ENCODE results near the gene PLXDC2.

Gene PLXDC2

DNA sequence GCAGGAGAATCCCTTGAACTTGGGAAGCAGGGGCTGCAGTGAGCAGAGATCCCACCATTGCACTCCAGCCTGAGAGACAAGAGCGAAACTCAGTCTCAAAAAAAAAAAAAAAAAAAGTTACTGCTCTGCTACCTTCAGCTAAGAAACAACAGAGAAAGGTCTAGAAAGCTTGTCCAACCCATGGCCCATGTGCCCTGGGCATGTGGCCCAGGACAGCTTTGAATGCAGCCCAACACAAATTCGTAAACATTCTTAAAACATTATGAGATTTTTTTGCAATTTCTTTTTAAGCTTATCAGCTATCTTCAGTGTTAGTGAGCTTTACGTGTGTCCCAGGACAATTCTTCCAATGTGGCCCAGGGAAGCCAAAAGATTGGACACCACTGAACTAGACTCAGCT lies 22.9 kb downstream of the PLXDC2 start:
- Histone ChIP-seq H3K9ac (ENCODE audit: low read depth, low read length) (no peak overlapping the region), H3K4me2 (ENCODE audit: low read length) (no peak overlapping the region), H3K4me3 (ENCODE audit: low read length) (no peak overlapping the region)

GRCh38 chr10:19839552-19839951 lies 23.3 kb downstream of the PLXDC2 start:
- Histone ChIP-seq H3K4me2 (ENCODE audit: low read length) (no peak overlapping the region), H3K9me3 (replicated peaks; ENCODE audit: low read length) (no peaks in the 10 kb centered on the region), H3K9ac (ENCODE audit: low read depth, low read length) (no peak overlapping the region), H3K27me3 (ENCODE audit: control insufficient read depth, insufficient read depth, low read length) (no peaks in the 10 kb centered on the region), H3K4me1 (ENCODE audit: control insufficient read depth, insufficient read depth, low read length) (no peaks in the 10 kb centered on the region), H3K36me3 (ENCODE audit: insufficient read depth, low read length) (no peaks in the 10 kb centered on the region), H3K4me3 (ENCODE audit: low read length) (no peak overlapping the region)

More for the DNA sequence above, 22.9 kb downstream of the PLXDC2 start:
- no peaks in the 10 kb centered on the region for H3K36me3 ChIP-seq (ENCODE audit: insufficient read depth, low read length)
- no peaks in the 10 kb centered on the region for H3K27me3 ChIP-seq (ENCODE audit: control insufficient read depth, insufficient read depth, low read length)
- H3K4me1 ChIP-seq (ENCODE audit: control insufficient read depth, insufficient read depth, low read length), result no peaks in the 10 kb centered on the region
- no peaks in the 10 kb centered on the region for H3K9me3 ChIP-seq (replicated peaks; ENCODE audit: low read length)

- Histone ChIP-seq H3K4me3 (ENCODE audit: low read length) (no peak overlapping the region), H3K4me1 (ENCODE audit: control insufficient read depth, insufficient read depth, low read length) (no peaks in the 10 kb centered on the region), H3K9ac (ENCODE audit: low read depth, low read length) (no peak overlapping the region), H3K9me3 (replicated peaks; ENCODE audit: low read length) (no peaks in the 10 kb centered on the region), H3K36me3 (ENCODE audit: insufficient read depth, low read length) (no peaks in the 10 kb centered on the region), H3K27me3 (ENCODE audit: control insufficient read depth, insufficient read depth, low read length) (no peaks in the 10 kb centered on the region), H3K4me2 (ENCODE audit: low read length) (no peak overlapping the region)
Measured at GRCh38 chr10:19840776-19841175, 24.5 kb downstream of the PLXDC2 start.

DNA sequence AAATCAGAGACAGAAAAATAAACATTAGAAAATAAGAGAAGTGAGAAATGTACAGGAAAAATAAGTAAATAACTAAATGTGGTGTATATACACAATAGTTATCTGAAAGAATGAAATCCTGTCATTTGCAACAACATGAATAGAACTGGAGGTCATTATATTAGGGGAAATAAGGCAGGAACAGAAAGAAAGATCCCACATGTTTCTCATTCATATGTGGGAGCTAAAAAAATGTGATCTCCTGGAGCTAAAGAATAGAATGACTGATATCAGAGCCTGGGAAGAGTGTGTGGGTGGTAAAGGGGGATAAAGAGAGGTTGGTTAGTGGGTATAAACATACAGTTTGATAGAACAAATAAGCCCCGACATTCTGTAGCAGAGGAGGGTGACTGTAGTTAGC lies 27.3 kb downstream of the PLXDC2 start:
- H3K27me3 ChIP-seq (ENCODE audit: control insufficient read depth, insufficient read depth, low read length), result no peaks in the 10 kb centered on the region

DNA sequence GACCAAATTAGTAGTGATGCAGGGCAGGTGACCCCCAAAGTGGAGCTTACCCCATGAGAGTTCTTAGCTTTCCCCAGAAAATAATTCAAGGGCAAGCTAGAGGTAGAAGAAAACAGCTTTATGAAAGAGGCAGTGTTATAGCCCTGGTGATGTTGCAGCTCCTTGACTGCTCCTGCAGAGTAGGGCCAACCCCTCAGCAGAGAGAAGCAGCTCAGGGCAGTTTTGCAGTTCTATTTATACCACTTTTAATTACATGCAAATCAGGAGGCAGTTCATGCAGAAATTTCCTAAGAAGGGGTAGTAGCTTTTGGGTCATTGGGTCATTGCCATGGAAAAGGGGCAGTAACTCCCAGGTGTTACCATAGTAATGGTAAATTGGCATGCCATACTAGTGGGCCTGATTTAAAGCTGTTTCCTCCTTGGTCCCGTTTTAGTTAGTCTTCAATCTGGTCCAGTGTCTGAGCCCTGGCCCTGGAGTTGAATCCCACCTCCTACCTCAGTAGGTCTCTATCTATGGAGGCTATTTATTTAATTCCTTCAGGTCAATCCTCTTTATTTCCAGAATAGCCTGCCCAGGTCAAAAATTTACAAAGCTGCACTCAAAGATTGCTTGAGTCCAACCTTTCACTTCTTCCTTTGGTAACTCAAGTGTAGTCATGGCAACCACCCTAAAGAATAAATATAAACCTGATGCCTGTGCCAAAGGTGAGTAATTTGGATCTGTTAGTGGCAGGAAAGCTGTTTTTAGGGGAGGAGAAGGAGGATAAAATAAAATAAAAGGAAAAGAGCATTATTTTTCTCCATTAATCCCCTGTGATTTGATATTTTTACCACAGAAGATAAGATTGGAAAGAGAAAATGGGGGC lies 29.5 kb downstream of the PLXDC2 start:
- Histone ChIP-seq H3K4me3 (ENCODE audit: low read length) (no peak overlapping the region), H3K4me1 (ENCODE audit: control insufficient read depth, insufficient read depth, low read length) (no peaks in the 10 kb centered on the region), H3K27me3 (ENCODE audit: control insufficient read depth, insufficient read depth, low read length) (no peaks in the 10 kb centered on the region), H3K4me2 (ENCODE audit: low read length) (no peak overlapping the region), H3K9ac (ENCODE audit: low read depth, low read length) (no peak overlapping the region), H3K9me3 (replicated peaks; ENCODE audit: low read length) (no peaks in the 10 kb centered on the region), H3K36me3 (ENCODE audit: insufficient read depth, low read length) (no peaks in the 10 kb centered on the region)

More for the DNA sequence above, 27.3 kb downstream of the PLXDC2 start:
- H3K36me3 ChIP-seq (ENCODE audit: insufficient read depth, low read length), result no peaks in the 10 kb centered on the region
- no peaks in the 10 kb centered on the region for H3K4me1 ChIP-seq (ENCODE audit: control insufficient read depth, insufficient read depth, low read length)
- no peak overlapping the region for H3K4me3 ChIP-seq (ENCODE audit: low read length)
- peak overlapping the region; percentile 63 for H3K4me2 ChIP-seq (ENCODE audit: low read length)
- no peaks in the 10 kb centered on the region for H3K9me3 ChIP-seq (replicated peaks; ENCODE audit: low read length)
- H3K9ac ChIP-seq (ENCODE audit: low read depth, low read length), result no peak overlapping the region

DNA sequence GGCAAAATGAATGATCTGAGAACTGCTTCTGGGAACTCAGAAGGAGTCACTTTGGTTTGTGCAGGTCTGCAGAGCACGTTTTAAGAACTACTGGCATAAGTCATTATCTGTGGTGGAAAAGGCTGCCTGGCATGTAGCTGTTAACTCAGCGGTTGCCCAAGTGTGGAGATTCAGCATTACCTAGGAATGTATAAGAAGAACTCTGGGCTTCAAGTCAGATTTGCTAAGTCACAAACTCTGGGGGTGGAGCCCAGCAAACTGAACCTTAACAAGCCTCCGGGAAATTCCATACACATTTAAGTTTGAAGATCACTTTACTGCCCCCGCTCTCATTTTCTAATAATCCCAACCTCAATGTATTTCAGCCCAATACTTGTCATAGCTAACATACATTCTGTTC lies 31.1 kb downstream of the PLXDC2 start:
- no peaks in the 10 kb centered on the region for H3K9me3 ChIP-seq (replicated peaks; ENCODE audit: low read length)
- no peak overlapping the region for H3K9ac ChIP-seq (ENCODE audit: low read depth, low read length)
- no peaks in the 10 kb centered on the region for H3K4me1 ChIP-seq (ENCODE audit: control insufficient read depth, insufficient read depth, low read length)
- H3K4me3 ChIP-seq (ENCODE audit: low read length), result no peak overlapping the region
- no peaks in the 10 kb centered on the region for H3K36me3 ChIP-seq (ENCODE audit: insufficient read depth, low read length)
- no peaks in the 10 kb centered on the region for H3K27me3 ChIP-seq (ENCODE audit: control insufficient read depth, insufficient read depth, low read length)
- no peak overlapping the region for H3K4me2 ChIP-seq (ENCODE audit: low read length)

- no peaks in the 10 kb centered on the region for H3K27me3 ChIP-seq (ENCODE audit: control insufficient read depth, insufficient read depth, low read length)
- H3K9me3 ChIP-seq (replicated peaks; ENCODE audit: low read length), result no peaks in the 10 kb centered on the region
- no peak overlapping the region for H3K4me3 ChIP-seq (ENCODE audit: low read length)
- H3K4me2 ChIP-seq (ENCODE audit: low read length), result no peak overlapping the region
- H3K36me3 ChIP-seq (ENCODE audit: insufficient read depth, low read length), result no peaks in the 10 kb centered on the region
- H3K9ac ChIP-seq (ENCODE audit: low read depth, low read length), result no peak overlapping the region
- H3K4me1 ChIP-seq (ENCODE audit: control insufficient read depth, insufficient read depth, low read length), result no peaks in the 10 kb centered on the region
Measured at GRCh38 chr10:19848226-19848985, 32.2 kb downstream of the PLXDC2 start.

- Histone ChIP-seq H3K27me3 (ENCODE audit: control insufficient read depth, insufficient read depth, low read length) (no peaks in the 10 kb centered on the region), H3K9ac (ENCODE audit: low read depth, low read length) (no peak overlapping the region), H3K4me2 (ENCODE audit: low read length) (no peak overlapping the region), H3K4me1 (ENCODE audit: control insufficient read depth, insufficient read depth, low read length) (no peaks in the 10 kb centered on the region), H3K9me3 (replicated peaks; ENCODE audit: low read length) (no peaks in the 10 kb centered on the region), H3K36me3 (ENCODE audit: insufficient read depth, low read length) (no peaks in the 10 kb centered on the region), H3K4me3 (ENCODE audit: low read length) (no peak overlapping the region)
Measured at GRCh38 chr10:19853831-19854230, 37.6 kb downstream of the PLXDC2 start.

GRCh38 chr10:19857876-19858275 lies 41.6 kb downstream of the PLXDC2 start:
- Histone ChIP-seq H3K4me1 (ENCODE audit: control insufficient read depth, insufficient read depth, low read length) (no peaks in the 10 kb centered on the region), H3K9me3 (replicated peaks; ENCODE audit: low read length) (no peaks in the 10 kb centered on the region), H3K4me2 (ENCODE audit: low read length) (no peak overlapping the region), H3K36me3 (ENCODE audit: insufficient read depth, low read length) (no peaks in the 10 kb centered on the region), H3K4me3 (ENCODE audit: low read length) (no peak overlapping the region), H3K9ac (ENCODE audit: low read depth, low read length) (no peak overlapping the region), H3K27me3 (ENCODE audit: control insufficient read depth, insufficient read depth, low read length) (no peaks in the 10 kb centered on the region)

- H3K4me2 ChIP-seq (ENCODE audit: low read length), result no peak overlapping the region
- H3K27me3 ChIP-seq (ENCODE audit: control insufficient read depth, insufficient read depth, low read length), result no peaks in the 10 kb centered on the region
- H3K4me1 ChIP-seq (ENCODE audit: control insufficient read depth, insufficient read depth, low read length), result no peaks in the 10 kb centered on the region
- no peak overlapping the region for H3K9ac ChIP-seq (ENCODE audit: low read depth, low read length)
- H3K36me3 ChIP-seq (ENCODE audit: insufficient read depth, low read length), result no peaks in the 10 kb centered on the region
- H3K4me3 ChIP-seq (ENCODE audit: low read length), result no peak overlapping the region
- no peaks in the 10 kb centered on the region for H3K9me3 ChIP-seq (replicated peaks; ENCODE audit: low read length)
Measured at GRCh38 chr10:19860107-19860506, 43.9 kb downstream of the PLXDC2 start.

DNA sequence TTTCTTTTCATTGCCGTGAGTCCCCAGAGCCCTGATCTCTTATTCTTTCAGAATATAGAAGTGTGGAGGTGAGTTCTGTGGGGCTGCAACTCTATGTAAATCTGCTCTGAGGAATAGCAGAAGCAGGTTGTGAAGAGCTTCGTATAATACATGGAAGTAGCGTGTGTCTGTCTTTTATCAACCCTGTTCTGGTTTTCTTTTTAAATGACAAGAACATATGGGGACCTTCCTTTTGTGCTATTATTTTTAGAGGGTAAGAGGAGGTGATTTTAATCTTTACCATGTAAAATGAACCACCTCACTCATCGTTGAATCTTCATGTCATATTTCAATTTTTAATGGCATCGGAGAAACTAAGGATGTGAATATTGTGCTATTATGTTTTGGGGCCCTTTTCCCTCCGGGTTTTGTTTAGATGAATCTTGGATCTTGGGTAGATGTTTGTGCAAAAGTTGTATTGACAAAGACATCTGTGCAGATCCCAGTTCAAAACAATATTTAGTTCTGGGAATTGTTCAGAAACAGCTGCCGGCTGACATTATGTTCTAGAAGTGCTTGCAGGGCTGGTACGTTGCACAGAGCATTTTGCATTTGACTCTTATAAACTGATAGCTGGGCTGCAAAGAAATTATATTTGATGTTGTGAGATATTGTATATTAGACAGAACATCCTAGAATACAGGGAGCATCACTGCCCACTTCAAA lies 46.7 kb downstream of the PLXDC2 start:
- H3K9ac ChIP-seq (ENCODE audit: low read depth, low read length), result no peak overlapping the region
- H3K27me3 ChIP-seq (ENCODE audit: control insufficient read depth, insufficient read depth, low read length), result no peaks in the 10 kb centered on the region
- peak overlapping the region; percentile 37 for H3K4me2 ChIP-seq (ENCODE audit: low read length)
- H3K4me3 ChIP-seq (ENCODE audit: low read length), result no peak overlapping the region
- H3K36me3 ChIP-seq (ENCODE audit: insufficient read depth, low read length), result no peaks in the 10 kb centered on the region
- H3K9me3 ChIP-seq (replicated peaks; ENCODE audit: low read length), result no peaks in the 10 kb centered on the region
- no peaks in the 10 kb centered on the region for H3K4me1 ChIP-seq (ENCODE audit: control insufficient read depth, insufficient read depth, low read length)
